ENCODE data around the gene DRC7.

DNA sequence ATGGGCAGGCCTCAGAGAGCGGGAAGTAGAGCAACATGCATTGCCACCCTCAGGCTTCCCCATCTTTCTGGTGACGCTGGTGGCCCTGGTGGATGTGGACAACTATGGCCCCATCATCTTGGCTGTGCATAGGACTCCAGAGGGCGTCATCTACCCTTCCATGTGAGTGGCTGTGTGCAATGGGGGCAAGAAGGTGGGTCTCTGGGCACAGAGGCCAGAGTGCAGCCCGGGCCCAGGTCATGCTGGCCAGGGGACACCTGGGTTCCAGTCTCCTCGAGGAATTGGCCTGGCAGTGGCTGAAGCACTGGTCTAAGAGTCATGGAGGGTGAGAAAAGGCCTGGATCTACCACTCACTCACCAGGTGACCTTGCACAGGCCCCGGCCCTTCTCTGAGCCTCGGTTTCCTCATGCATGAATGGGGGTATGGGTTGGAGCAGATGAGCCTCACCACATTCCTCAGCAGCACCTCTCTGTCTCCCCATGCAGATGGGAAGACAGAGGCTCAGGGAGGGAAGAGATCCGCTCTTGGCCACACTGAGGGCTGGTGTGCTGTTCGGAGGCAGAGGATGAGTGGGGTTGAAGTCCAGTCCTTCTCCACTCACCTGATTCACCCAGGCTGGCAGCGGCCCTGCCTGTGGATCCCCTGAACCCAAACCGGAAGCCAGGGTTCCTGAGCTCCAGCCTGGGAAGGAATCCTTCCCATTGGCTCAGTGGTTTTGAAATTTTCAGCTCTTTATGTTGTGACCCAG is 33.7 kb upstream of the DRC7 start:
- TF ChIP-seq, protein P1, sequence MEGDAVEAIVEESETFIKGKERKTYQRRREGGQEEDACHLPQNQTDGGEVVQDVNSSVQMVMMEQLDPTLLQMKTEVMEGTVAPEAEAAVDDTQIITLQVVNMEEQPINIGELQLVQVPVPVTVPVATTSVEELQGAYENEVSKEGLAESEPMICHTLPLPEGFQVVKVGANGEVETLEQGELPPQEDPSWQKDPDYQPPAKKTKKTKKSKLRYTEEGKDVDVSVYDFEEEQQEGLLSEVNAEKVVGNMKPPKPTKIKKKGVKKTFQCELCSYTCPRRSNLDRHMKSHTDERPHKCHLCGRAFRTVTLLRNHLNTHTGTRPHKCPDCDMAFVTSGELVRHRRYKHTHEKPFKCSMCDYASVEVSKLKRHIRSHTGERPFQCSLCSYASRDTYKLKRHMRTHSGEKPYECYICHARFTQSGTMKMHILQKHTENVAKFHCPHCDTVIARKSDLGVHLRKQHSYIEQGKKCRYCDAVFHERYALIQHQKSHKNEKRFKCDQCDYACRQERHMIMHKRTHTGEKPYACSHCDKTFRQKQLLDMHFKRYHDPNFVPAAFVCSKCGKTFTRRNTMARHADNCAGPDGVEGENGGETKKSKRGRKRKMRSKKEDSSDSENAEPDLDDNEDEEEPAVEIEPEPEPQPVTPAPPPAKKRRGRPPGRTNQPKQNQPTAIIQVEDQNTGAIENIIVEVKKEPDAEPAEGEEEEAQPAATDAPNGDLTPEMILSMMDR (IDR thresholded peaks at IDR 0.05), result no peak
- no peak for TF ChIP-seq POLR2A (IDR thresholded peaks at IDR 0.05)
- no peak for TF ChIP-seq POLR2AphosphoS5 (IDR thresholded peaks at IDR 0.05)
- TF ChIP-seq EP300 (IDR thresholded peaks at IDR 0.05), result no peak
